ENCODE measurements around the gene GPR35. TPM values are rescaled to one million over a fixed set of nuclear protein-coding genes. Genes with fewer than 3 reads are reported as not detected.
A peak's percentile ranks its signal among the peaks of the same experiment; 100 is the strongest.

The GPR35 gene
- total RNA-seq, 4 donors from 2014 or later = 91.1 to 244 (median 136) TPM

GRCh38 chr2:240586919-240587800 is 38.1 kb upstream of the GPR35 start:
- Histone ChIP-seq H3K27ac (peak overlapping the region; percentile 89 to 99 (median 96)), H3K36me3 (peaks cover 0 to 5% (median 0%) of the 10 kb centered on the region in 4 donors), H3K9me3 (no peaks in the 10 kb centered on the region), H3K27me3 (no peaks in the 10 kb centered on the region), H3K4me1 (peaks cover 23 to 33% (median 28%) of the 10 kb centered on the region in 4 donors), H3K4me3 (peak overlapping the region; percentile 91 to 99 (median 92))
- intact Hi-C loops (cut with DNase I; ENCODE audit: low total_unique reads) (no loop called here), in situ Hi-C loops (cut with MboI; ENCODE audit: low pct_ligation_motif_present in 1 of 4, low pct_unique_long_range_greater_than_20kb in 1 of 4, low sequenced_read_pairs in 3 of 4) (no loop called here)
- DNase-seq = peak; percentile 65
- WGBS, 2 donors (ENCODE audit: low coverage in 1 of 2) = 10% methylated on average over 18 of the region's 62 CpGs; no CpG with 5 or more reads in 1 of the 2 donors
- TF ChIP-seq POLR2A (IDR thresholded peaks at IDR 0.05) = no peak
- TF ChIP-seq EP300 (IDR thresholded peaks at IDR 0.05; ENCODE audit: low read depth) = no peak
- no peak for TF ChIP-seq CTCF (IDR thresholded peaks at IDR 0.05)
- no peak for TF ChIP-seq POLR2AphosphoS5 (IDR thresholded peaks at IDR 0.05)

GRCh38 chr2:240588006-240588655 is 37.1 kb upstream of the GPR35 start:
- peaks cover 23 to 33% (median 28%) of the 10 kb centered on the region in 4 donors for H3K4me1 ChIP-seq
- 81 to 84% methylated on average over 5 to 10 of the region's 10 CpGs for WGBS, 2 donors (ENCODE audit: low coverage in 1 of 2)

GRCh38 chr2:240588669-240589068 is 36.6 kb upstream of the GPR35 start:
- intact Hi-C loops (cut with DNase I; ENCODE audit: low total_unique reads) (no loop called here), in situ Hi-C loops (cut with MboI; ENCODE audit: low pct_ligation_motif_present in 1 of 4, low pct_unique_long_range_greater_than_20kb in 1 of 4, low sequenced_read_pairs in 3 of 4) (no loop called here)
- TF ChIP-seq POLR2A (IDR thresholded peaks at IDR 0.05) = no peak
- TF ChIP-seq CTCF (IDR thresholded peaks at IDR 0.05) = no peak
- no peak for TF ChIP-seq POLR2AphosphoS5 (IDR thresholded peaks at IDR 0.05)
- no peak for TF ChIP-seq EP300 (IDR thresholded peaks at IDR 0.05; ENCODE audit: low read depth)

More at GRCh38 chr2:240588006-240588655, 37.1 kb upstream of the GPR35 start:
- Histone ChIP-seq H3K9me3 (no peaks in the 10 kb centered on the region), H3K4me3 (peak overlapping the region in 1 of 4 donors; percentile 91), H3K27ac (no peak overlapping the region), H3K36me3 (peaks cover 0 to 5% (median 0%) of the 10 kb centered on the region in 4 donors), H3K27me3 (no peaks in the 10 kb centered on the region)
- DNase-seq = no peak
- intact Hi-C loops (cut with DNase I; ENCODE audit: low total_unique reads) (no loop called here), in situ Hi-C loops (cut with MboI; ENCODE audit: low pct_ligation_motif_present in 1 of 4, low pct_unique_long_range_greater_than_20kb in 1 of 4, low sequenced_read_pairs in 3 of 4) (no loop called here)
- TF ChIP-seq POLR2AphosphoS5 (IDR thresholded peaks at IDR 0.05) (no peak), CTCF (IDR thresholded peaks at IDR 0.05) (no peak), EP300 (IDR thresholded peaks at IDR 0.05; ENCODE audit: low read depth) (no peak), POLR2A (IDR thresholded peaks at IDR 0.05) (no peak)

GRCh38 chr2:240589375-240589774 is 35.9 kb upstream of the GPR35 start:
- Histone ChIP-seq H3K36me3 (peaks cover 0 to 5% (median 0%) of the 10 kb centered on the region in 4 donors), H3K4me1 (peaks cover 23 to 33% (median 27%) of the 10 kb centered on the region in 4 donors), H3K9me3 (no peaks in the 10 kb centered on the region), H3K4me3 (no peak overlapping the region), H3K27ac (no peak overlapping the region), H3K27me3 (no peaks in the 10 kb centered on the region)
- in situ Hi-C loops (cut with MboI; ENCODE audit: low pct_ligation_motif_present in 1 of 4, low pct_unique_long_range_greater_than_20kb in 1 of 4, low sequenced_read_pairs in 3 of 4) (no loop called here), intact Hi-C loops (cut with DNase I; ENCODE audit: low total_unique reads) (no loop called here)
- DNase-seq = no peak
- 80% methylated on average over 11 of the region's 14 CpGs; no CpG with 5 or more reads in 1 of the 2 donors for WGBS, 2 donors (ENCODE audit: low coverage in 1 of 2)
- TF ChIP-seq CTCF (IDR thresholded peaks at IDR 0.05) (no peak), EP300 (IDR thresholded peaks at IDR 0.05; ENCODE audit: low read depth) (no peak), POLR2A (IDR thresholded peaks at IDR 0.05) (no peak), POLR2AphosphoS5 (IDR thresholded peaks at IDR 0.05) (no peak)

More at GRCh38 chr2:240588669-240589068, 36.6 kb upstream of the GPR35 start:
- H3K4me1 ChIP-seq = peaks cover 23 to 33% (median 28%) of the 10 kb centered on the region in 4 donors
- H3K4me3 ChIP-seq = no peak overlapping the region
- no peaks in the 10 kb centered on the region for H3K27me3 ChIP-seq
- no peaks in the 10 kb centered on the region for H3K9me3 ChIP-seq
- DNase-seq = no peak
- H3K27ac ChIP-seq = no peak overlapping the region
- H3K36me3 ChIP-seq = peaks cover 0 to 5% (median 0%) of the 10 kb centered on the region in 4 donors
- 84 to 94% methylated on average over 4 of the region's 4 CpGs for WGBS, 2 donors (ENCODE audit: low coverage in 1 of 2)
